GM10266 (cell line): ENCODE data around the gene DNMT3B.

Experiments used
- DNase-seq: peaks from one replicate; pipeline ENCODE4 v3.0.0; 2012; ENCODE audit errors: extremely low spot score
- TF ChIP-seq, protein P1 (sequence below): IDR thresholded peaks from 2 replicates; pipeline ENCODE4 v1.5.1; 2012; ENCODE audit warnings: mild to moderate bottlenecking, low read depth; ENCODE audit not compliant: control insufficient read depth, insufficient read depth; ENCODE audit errors: missing control alignments

Gene DNMT3B

DNA sequence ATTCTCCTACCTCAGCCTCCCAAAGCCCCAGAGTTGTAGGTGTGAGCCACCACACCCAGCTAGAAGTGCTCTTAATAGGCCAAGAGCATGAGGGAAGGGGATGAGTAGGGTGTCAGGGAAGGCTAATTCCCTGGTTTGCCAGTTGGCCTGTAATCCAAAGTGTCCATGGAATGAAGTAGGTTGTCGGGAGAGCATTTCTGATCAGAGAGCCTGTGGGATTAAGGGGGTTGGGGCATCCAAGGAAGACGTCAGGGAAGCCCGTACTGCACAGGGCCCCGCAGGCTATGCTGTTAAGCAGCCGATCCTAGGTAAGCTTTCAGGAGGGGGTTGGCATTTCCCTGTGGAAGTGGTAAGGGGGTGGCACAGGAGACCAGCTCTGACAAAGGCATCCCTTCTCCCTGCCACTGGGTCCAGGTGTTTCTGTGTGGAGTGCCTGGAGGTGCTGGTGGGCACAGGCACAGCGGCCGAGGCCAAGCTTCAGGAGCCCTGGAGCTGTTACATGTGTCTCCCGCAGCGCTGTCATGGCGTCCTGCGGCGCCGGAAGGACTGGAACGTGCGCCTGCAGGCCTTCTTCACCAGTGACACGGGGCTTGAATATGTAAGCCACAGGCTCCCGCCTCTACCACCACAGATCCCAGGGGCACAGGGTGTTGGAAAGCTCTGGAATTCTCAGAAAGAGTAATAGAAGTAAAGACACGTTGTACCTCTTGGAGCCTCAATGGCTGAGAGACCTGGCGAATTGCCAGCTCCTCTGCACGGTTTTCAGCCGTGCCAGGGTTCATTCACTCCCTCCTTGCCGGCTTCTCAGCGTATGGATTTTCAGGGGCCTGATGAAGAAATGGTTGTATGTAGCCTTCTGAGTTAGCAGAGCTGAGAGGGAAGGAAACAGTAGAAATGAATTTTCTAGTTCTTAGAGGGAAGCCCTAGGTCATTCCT is 36.1 kb downstream of the DNMT3B start:
- no peak for DNase-seq
- TF ChIP-seq, protein P1, sequence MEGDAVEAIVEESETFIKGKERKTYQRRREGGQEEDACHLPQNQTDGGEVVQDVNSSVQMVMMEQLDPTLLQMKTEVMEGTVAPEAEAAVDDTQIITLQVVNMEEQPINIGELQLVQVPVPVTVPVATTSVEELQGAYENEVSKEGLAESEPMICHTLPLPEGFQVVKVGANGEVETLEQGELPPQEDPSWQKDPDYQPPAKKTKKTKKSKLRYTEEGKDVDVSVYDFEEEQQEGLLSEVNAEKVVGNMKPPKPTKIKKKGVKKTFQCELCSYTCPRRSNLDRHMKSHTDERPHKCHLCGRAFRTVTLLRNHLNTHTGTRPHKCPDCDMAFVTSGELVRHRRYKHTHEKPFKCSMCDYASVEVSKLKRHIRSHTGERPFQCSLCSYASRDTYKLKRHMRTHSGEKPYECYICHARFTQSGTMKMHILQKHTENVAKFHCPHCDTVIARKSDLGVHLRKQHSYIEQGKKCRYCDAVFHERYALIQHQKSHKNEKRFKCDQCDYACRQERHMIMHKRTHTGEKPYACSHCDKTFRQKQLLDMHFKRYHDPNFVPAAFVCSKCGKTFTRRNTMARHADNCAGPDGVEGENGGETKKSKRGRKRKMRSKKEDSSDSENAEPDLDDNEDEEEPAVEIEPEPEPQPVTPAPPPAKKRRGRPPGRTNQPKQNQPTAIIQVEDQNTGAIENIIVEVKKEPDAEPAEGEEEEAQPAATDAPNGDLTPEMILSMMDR = no peak

DNA sequence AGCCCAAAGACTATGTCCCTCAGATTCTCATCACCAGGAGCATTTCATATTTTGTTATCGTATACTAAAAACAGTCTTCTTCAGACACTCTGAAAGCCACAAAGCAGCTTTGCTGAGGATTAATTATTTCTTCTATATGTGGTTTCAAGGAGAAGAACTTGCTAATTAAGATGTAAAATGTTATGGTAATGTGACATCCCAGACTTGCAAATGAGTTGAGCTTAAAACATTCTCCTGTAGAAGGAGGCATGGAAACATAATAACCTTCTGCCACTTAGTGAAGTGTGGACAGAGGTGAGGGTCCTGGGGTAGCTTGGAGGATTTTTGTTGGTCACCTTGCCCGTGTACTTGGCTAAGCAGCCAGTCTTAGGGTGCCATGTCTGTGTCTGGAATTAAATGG is 40.9 kb downstream of the DNMT3B start:
- no peak for DNase-seq
- TF ChIP-seq, protein P1 = no peak

DNA sequence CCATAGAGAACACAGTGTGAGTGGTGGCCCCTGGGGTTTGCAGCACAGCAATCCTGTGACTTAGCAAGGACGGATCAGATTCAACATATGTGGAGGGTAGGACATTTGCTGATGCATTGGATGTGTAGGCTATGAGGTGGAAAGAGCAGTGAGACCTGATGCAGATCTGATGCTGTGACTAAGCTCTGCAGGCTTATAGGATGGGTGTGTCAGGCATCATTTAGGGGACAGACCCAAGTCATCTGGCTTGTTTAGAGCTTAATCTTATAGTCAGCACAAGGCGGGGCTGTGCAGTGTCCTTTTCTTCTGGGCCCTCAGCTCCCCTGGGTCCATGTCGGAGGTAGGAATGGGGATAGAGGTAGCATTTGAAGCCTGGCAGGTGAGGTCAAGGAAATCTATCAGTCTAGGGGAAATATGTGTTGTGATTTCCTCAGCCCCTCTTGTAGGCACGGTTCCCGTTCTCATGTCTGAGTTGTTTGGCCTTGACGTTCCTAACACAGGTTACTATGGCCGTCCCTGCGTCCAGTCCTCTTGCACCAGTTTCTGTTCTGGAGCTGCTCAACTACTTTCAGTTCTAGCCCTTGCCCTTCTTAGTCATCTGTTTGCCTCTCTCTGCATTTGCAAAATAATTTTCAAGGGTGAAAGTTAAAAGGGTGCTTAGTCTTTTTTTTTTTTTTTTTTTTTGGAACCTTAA is 42.0 kb downstream of the DNMT3B start:
- DNase-seq = no peak
- TF ChIP-seq, protein P1 = no peak

DNA sequence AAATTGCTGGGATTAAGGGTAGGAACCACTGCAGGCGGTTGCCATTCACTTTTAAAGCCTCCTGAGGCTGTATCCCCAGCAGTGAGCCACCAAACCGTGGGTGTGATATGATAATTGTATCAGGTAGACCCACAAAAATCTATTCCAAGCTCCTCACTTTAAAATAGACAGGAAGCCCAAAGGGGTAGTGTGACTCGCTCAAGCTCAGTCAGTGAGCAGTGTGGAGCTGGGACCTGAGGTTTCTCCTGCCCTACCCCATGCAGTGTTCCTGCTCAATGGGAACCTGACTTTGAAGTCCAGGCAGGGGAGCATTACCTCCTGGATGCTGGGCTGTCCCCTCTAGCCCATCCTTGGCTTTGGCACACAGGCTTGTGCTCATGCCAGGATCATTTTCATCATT is 42.6 kb downstream of the DNMT3B start:
- TF ChIP-seq, protein P1 = no peak

DNA sequence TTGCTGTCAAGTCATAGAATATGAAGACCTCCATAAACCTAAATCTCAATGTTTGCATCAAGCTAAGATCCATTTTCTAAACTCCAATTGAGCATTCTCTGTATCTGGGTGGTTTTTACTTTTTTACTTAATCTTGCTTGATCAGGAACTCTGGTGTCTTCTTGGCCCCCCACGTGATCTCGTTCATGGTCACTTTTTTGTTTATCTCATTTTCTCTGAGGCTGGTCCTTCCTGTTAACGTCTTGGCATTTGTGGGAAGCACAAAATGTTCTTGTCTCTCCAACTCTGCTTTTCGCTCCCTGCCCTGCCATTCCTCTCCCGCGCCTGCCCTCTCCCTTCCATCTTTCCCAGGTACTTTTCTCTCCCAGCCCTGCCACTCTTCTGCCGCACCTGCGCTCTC is 43.5 kb downstream of the DNMT3B start:
- TF ChIP-seq, protein P1 = no peak
- no peak for DNase-seq

More for the DNA sequence above, 42.6 kb downstream of the DNMT3B start:
- DNase-seq = no peak

DNA sequence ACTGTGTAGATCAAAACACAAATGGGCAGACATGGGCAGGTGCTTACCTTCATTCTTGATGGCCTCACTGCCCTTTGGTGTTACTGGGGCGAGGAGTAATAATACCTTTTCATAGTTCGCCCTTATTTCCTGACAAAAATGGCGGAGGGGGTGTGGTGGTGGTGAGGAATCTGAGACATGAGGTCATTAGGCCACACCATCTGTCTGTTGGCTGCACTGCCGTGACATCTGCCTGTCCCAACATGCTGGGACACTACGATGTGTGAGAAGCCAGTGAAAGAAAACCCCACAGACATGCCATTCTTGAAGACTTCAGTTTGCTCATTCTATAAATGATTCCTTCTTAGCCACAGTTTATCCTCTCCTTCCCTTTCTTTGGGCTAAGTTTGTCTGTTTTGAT is 44.2 kb downstream of the DNMT3B start:
- DNase-seq = no peak
- TF ChIP-seq, protein P1 = no peak

DNA sequence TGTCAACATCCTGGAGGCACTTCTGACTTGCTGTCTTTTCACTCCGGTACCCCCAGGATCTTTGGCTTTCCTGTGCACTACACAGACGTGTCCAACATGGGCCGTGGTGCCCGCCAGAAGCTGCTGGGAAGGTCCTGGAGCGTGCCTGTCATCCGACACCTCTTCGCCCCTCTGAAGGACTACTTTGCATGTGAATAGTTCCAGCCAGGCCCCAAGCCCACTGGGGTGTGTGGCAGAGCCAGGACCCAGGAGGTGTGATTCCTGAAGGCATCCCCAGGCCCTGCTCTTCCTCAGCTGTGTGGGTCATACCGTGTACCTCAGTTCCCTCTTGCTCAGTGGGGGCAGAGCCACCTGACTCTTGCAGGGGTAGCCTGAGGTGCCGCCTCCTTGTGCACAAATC is 45.5 kb downstream of the DNMT3B start:
- TF ChIP-seq, protein P1 = no peak
- no peak for DNase-seq
